Mesenchymal stem cell (in vitro differentiated cells and primary cell): Measurements from ENCODE around the gene MOGAT2.

Experiments used
- DNase-seq: peaks from one replicate; pipeline ENCODE4 v3.0.0-alpha.2; 2013
- H2AFZ ChIP-seq: one replicate; pipeline ENCODE4 v1.6.1; 2013; ENCODE audit warnings: low read depth, mild to moderate bottlenecking, control low read depth, inconsistent platforms, low read length, moderate library complexity
- H2AK5ac ChIP-seq: 2 replicates; pipeline ENCODE4 v1.6.1; 2013; ENCODE audit warnings: low read length, moderate library complexity, mild to moderate bottlenecking, inconsistent platforms; ENCODE audit not compliant: severe bottlenecking
- H2BK120ac ChIP-seq: one replicate; pipeline ENCODE4 v1.6.1; 2013; ENCODE audit warnings: low read depth, mild to moderate bottlenecking, inconsistent platforms, low read length, moderate library complexity
- H2BK12ac ChIP-seq, 2 experiments: one replicate each; pipeline ENCODE4 v1.6.1; 2013; ENCODE audit warnings: inconsistent platforms in 2 of 2, low read length in 2 of 2, mild to moderate bottlenecking in 2 of 2, moderate library complexity in 2 of 2, control low read depth in 1 of 2
- H2BK15ac ChIP-seq: one replicate; pipeline ENCODE4 v1.6.1; 2013; ENCODE audit warnings: mild to moderate bottlenecking, low read depth, inconsistent platforms; ENCODE audit not compliant: poor library complexity, severe bottlenecking
- H2BK5ac ChIP-seq: 2 replicates; pipeline ENCODE4 v1.6.1; 2013; ENCODE audit warnings: low read depth, mild to moderate bottlenecking, low read length, control low read depth, inconsistent platforms; ENCODE audit not compliant: poor library complexity, severe bottlenecking
- H3K14ac ChIP-seq, 2 experiments: one replicate each; pipeline ENCODE4 v1.6.1; 2013; ENCODE audit warnings: inconsistent platforms in 2 of 2, low read length in 2 of 2, control low read depth in 1 of 2, mild to moderate bottlenecking in 1 of 2, moderate library complexity in 1 of 2
- H3K18ac ChIP-seq, 2 experiments: one replicate each; pipeline ENCODE4 v1.6.1; 2013; ENCODE audit warnings: inconsistent platforms in 2 of 2, low read length in 2 of 2, control low read depth in 1 of 2, low read depth in 1 of 2, mild to moderate bottlenecking in 1 of 2
- H3K23ac ChIP-seq, 2 experiments: one replicate each; pipeline ENCODE4 v1.6.1; 2013; ENCODE audit warnings: inconsistent platforms in 2 of 2, low read length in 2 of 2, mild to moderate bottlenecking in 2 of 2, moderate library complexity in 2 of 2, control low read depth in 1 of 2
- H3K27ac ChIP-seq: 2 replicates; pipeline ENCODE4 v1.5.1; 2013; ENCODE audit warnings: mild to moderate bottlenecking, moderate library complexity, low read length, control low read depth, inconsistent platforms; ENCODE audit not compliant: poor library complexity, severe bottlenecking
- H3K27me3 ChIP-seq, 2 experiments: 2 replicates each; pipeline versions ENCODE4 v1.6.1 to v1.7.0; 2013; ENCODE audit warnings: low read length in 2 of 2, mild to moderate bottlenecking in 2 of 2, moderate library complexity in 2 of 2, control low read depth in 1 of 2, inconsistent platforms in 1 of 2; ENCODE audit not compliant: control insufficient read depth in 1 of 2, insufficient read depth in 1 of 2
- H3K36me3 ChIP-seq, 2 experiments: 2 replicates each; pipeline versions ENCODE4 v1.6.1 to v1.7.0; 2013; ENCODE audit warnings: low read length in 2 of 2, control low read depth in 1 of 2, inconsistent platforms in 1 of 2, low read depth in 1 of 2, mild to moderate bottlenecking in 1 of 2; ENCODE audit not compliant: insufficient read depth in 2 of 2, control insufficient read depth in 1 of 2
- H3K4ac ChIP-seq, 2 experiments: one replicate each; pipeline ENCODE4 v1.6.1; 2013; ENCODE audit warnings: inconsistent platforms in 2 of 2, low read length in 2 of 2, mild to moderate bottlenecking in 2 of 2, moderate library complexity in 2 of 2, control low read depth in 1 of 2, low read depth in 1 of 2
- H3K4me1 ChIP-seq: 2 replicates; pipeline ENCODE4 v1.6.1; 2013; ENCODE audit warnings: low read depth, low read length, control low read depth; ENCODE audit not compliant: control insufficient read depth, insufficient read depth
- H3K4me2 ChIP-seq: 2 replicates; pipeline ENCODE4 v1.6.1; 2013; ENCODE audit warnings: low read length, mild to moderate bottlenecking, inconsistent platforms; ENCODE audit not compliant: poor library complexity, severe bottlenecking
- H3K4me3 ChIP-seq, 2 experiments: 2 replicates each; pipeline versions ENCODE4 v1.5.1 to v1.7.0; 2013; ENCODE audit warnings: low read length in 2 of 2, mild to moderate bottlenecking in 2 of 2, control low read depth in 1 of 2, low read depth in 1 of 2; ENCODE audit not compliant: insufficient read depth in 1 of 2
- H3K79me1 ChIP-seq: replicated peaks from 2 replicates; pipeline ENCODE4 v1.6.1; 2013; ENCODE audit warnings: mild to moderate bottlenecking, control low read depth, low read length, inconsistent platforms; ENCODE audit not compliant: poor library complexity, severe bottlenecking
- H3K9ac ChIP-seq: 2 replicates; pipeline ENCODE4 v1.7.0; 2013; ENCODE audit warnings: mild to moderate bottlenecking, low read length, moderate library complexity
- H3K9me3 ChIP-seq: 2 replicates; pipeline ENCODE4 v1.7.0; 2013; ENCODE audit warnings: mild to moderate bottlenecking, low read length; ENCODE audit not compliant: control insufficient read depth
- H4K8ac ChIP-seq: one replicate; pipeline ENCODE4 v1.6.1; 2013; ENCODE audit warnings: inconsistent platforms, mild to moderate bottlenecking, low read length, moderate library complexity
- H4K91ac ChIP-seq: one replicate; pipeline ENCODE4 v1.6.1; 2013; ENCODE audit warnings: mild to moderate bottlenecking, low read length, inconsistent platforms
- WGBS: methylation state at CpG from one replicate; pipeline ENCODE4 v1.1.7; 2013; ENCODE audit warnings: mixed read lengths; 5-methylcytosine and 5-hydroxymethylcytosine counted together

The MOGAT2 gene

GRCh38 chr11:75760243-75760642, 42.6 kb downstream of the MOGAT2 start:
- H4K8ac ChIP-seq: no peak overlapping the region

GRCh38 chr11:75760710-75761493, 43.3 kb downstream of the MOGAT2 start:
- Histone ChIP-seq H3K23ac (no peak overlapping the region), H3K36me3 (no peaks in the 10 kb centered on the region), H4K8ac (no peak overlapping the region), H2BK12ac (no peak overlapping the region), H2BK5ac (no peak overlapping the region), H3K9me3 (no peaks in the 10 kb centered on the region), H3K4me2 (no peak overlapping the region), H3K79me1 (no peaks in the 10 kb centered on the region), H3K9ac (peak overlapping the region; percentile 56), H3K18ac (no peak overlapping the region), H2AK5ac (no peak overlapping the region), H3K4ac (no peak overlapping the region), H3K14ac (no peak overlapping the region), H4K91ac (no peak overlapping the region), H2AFZ (no peak overlapping the region), H2BK120ac (no peak overlapping the region), H3K4me1 (no peaks in the 10 kb centered on the region), H3K27me3 (peaks cover 0 to 17% of the 10 kb centered on the region in 2 experiments), H3K27ac (no peak overlapping the region), H3K4me3 (peak overlapping the region in 1 of 2 experiments; percentile 21), H2BK15ac (no peak overlapping the region)
- DNase-seq: peak; percentile 56
- WGBS: 82% methylated on average over 3 of the region's 3 CpGs

More at GRCh38 chr11:75760243-75760642, 42.6 kb downstream of the MOGAT2 start:
- Histone ChIP-seq H3K23ac (no peak overlapping the region), H3K79me1 (no peaks in the 10 kb centered on the region), H2BK12ac (no peak overlapping the region), H2BK15ac (no peak overlapping the region), H3K4me1 (no peaks in the 10 kb centered on the region), H4K91ac (no peak overlapping the region), H3K36me3 (no peaks in the 10 kb centered on the region), H3K4me3 (no peak overlapping the region), H3K18ac (no peak overlapping the region), H3K27ac (no peak overlapping the region), H2AFZ (no peak overlapping the region), H3K27me3 (peaks cover 0 to 17% of the 10 kb centered on the region in 2 experiments), H3K9ac (peak overlapping the region; percentile 46), H3K4me2 (no peak overlapping the region), H3K9me3 (no peaks in the 10 kb centered on the region), H2BK120ac (no peak overlapping the region), H2BK5ac (no peak overlapping the region), H3K4ac (no peak overlapping the region), H3K14ac (no peak overlapping the region), H2AK5ac (no peak overlapping the region)
- DNase-seq: no peak

GRCh38 chr11:75762158-75762557, 44.5 kb downstream of the MOGAT2 start:
- Histone ChIP-seq H2BK5ac (no peak overlapping the region), H3K4me1 (peaks cover 6% of the 10 kb centered on the region), H3K4me3 (no peak overlapping the region), H4K91ac (peak overlapping the region; percentile 14), H4K8ac (no peak overlapping the region), H3K23ac (no peak overlapping the region), H3K27me3 (peaks cover 0 to 20% of the 10 kb centered on the region in 2 experiments), H3K79me1 (no peaks in the 10 kb centered on the region), H3K27ac (no peak overlapping the region), H2BK15ac (peak overlapping the region; percentile 44), H2BK12ac (peak overlapping the region in 1 of 2 experiments; percentile 76), H2AK5ac (no peak overlapping the region), H3K14ac (peak overlapping the region in 1 of 2 experiments; percentile 35), H3K18ac (peak overlapping the region in 1 of 2 experiments; percentile 38), H3K4me2 (no peak overlapping the region), H2BK120ac (no peak overlapping the region), H3K4ac (no peak overlapping the region), H3K9ac (peak overlapping the region; percentile 56), H3K9me3 (no peaks in the 10 kb centered on the region), H2AFZ (no peak overlapping the region), H3K36me3 (no peaks in the 10 kb centered on the region)
- WGBS: 91% methylated on average over 8 of the region's 8 CpGs
- no peak for DNase-seq

GRCh38 chr11:75762885-75763284, 45.2 kb downstream of the MOGAT2 start:
- no peak overlapping the region for H3K23ac ChIP-seq
- no peak overlapping the region for H2AFZ ChIP-seq
- no peak overlapping the region for H3K4me2 ChIP-seq
- H3K9ac ChIP-seq: peak overlapping the region; percentile 40
- DNase-seq: peak; percentile 74
- no peaks in the 10 kb centered on the region for H3K9me3 ChIP-seq
- no peaks in the 10 kb centered on the region for H3K79me1 ChIP-seq
- no peaks in the 10 kb centered on the region for H3K36me3 ChIP-seq
- H3K27me3 ChIP-seq: peaks cover 0 to 23% of the 10 kb centered on the region in 2 experiments
- H3K27ac ChIP-seq: no peak overlapping the region
- no peak overlapping the region for H3K18ac ChIP-seq
- no peak overlapping the region for H2BK5ac ChIP-seq
- 25% methylated on average over 1 of the region's 2 CpGs for WGBS
- no peak overlapping the region for H3K4ac ChIP-seq
- H3K14ac ChIP-seq: no peak overlapping the region
- no peak overlapping the region for H2AK5ac ChIP-seq
- H2BK12ac ChIP-seq: peak overlapping the region in 1 of 2 experiments; percentile 18
- peak overlapping the region; percentile 26 for H2BK15ac ChIP-seq
- H4K8ac ChIP-seq: no peak overlapping the region
- no peak overlapping the region for H3K4me3 ChIP-seq
- H3K4me1 ChIP-seq: peaks cover 9% of the 10 kb centered on the region
- no peak overlapping the region for H4K91ac ChIP-seq
- no peak overlapping the region for H2BK120ac ChIP-seq
